ENCODE measurements around the gene RASA3. TPM values are rescaled to one million over a fixed set of nuclear protein-coding genes. Genes with fewer than 3 reads are reported as not detected.
A peak's percentile ranks its signal among the peaks of the same experiment; 100 is the strongest.
"Not testable (repeated sequence)": the region's sequence is repeated elsewhere in the genome, so short reads cannot be mapped to it uniquely, and the experiment has no call there.

Gene RASA3
- total RNA-seq, 1 donor = 36.1 TPM

- peak; percentile 75 for DNase-seq (ENCODE audit: low read depth)
- TF ChIP-seq CTCF (IDR thresholded peaks at IDR 0.05; ENCODE audit: insufficient read depth, low read length) = no peak
- peak overlapping the region; percentile 23 for H3K4me3 ChIP-seq (ENCODE audit: low read depth, low read length)
These were observed 54.5 kb downstream of the RASA3 start for GRCh38 chr13:114077933-114078325.

DNA sequence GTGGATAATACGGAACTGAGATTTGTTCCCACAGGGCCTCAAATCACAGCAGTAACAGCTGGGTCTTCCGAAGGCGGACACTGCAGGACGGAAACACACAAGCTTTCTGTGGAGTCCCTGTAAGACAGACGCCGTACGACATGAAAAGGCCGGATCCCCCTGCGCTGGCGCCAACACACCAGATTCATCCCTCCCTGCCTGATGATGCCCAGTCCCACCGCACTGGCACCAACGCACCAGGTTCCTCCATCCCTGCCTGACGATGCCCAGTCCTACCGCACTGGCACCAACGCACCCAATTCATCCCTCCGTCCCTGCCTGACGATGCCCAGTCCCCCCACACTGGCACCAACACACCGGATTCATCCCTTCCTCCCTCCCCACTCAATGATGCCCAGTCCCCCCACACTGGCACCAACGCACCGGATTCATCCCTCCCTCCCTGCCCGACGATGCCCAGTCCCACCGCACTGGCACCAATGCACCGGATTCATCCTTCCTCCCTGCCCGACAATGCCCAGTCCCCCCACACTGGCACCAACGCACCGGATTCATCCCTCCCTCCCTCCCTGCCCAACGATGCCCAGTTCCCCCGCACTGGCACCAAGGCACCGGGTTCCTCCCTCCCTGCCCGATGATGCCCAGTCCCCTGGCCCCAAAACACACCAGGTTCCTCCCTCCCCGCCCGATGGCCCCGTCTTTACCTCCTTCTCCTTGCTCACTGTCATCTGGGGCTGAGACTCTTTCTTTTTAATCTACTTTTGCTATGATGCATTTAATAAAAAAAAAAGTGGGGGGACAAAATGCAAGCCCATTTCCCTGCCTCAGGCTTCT, 55.1 kb downstream of the RASA3 start:
- no peak for DNase-seq (ENCODE audit: low read depth)
- no peak for TF ChIP-seq CTCF (IDR thresholded peaks at IDR 0.05; ENCODE audit: insufficient read depth, low read length)
- H3K4me3 ChIP-seq (ENCODE audit: low read depth, low read length) = no peak overlapping the region

DNA sequence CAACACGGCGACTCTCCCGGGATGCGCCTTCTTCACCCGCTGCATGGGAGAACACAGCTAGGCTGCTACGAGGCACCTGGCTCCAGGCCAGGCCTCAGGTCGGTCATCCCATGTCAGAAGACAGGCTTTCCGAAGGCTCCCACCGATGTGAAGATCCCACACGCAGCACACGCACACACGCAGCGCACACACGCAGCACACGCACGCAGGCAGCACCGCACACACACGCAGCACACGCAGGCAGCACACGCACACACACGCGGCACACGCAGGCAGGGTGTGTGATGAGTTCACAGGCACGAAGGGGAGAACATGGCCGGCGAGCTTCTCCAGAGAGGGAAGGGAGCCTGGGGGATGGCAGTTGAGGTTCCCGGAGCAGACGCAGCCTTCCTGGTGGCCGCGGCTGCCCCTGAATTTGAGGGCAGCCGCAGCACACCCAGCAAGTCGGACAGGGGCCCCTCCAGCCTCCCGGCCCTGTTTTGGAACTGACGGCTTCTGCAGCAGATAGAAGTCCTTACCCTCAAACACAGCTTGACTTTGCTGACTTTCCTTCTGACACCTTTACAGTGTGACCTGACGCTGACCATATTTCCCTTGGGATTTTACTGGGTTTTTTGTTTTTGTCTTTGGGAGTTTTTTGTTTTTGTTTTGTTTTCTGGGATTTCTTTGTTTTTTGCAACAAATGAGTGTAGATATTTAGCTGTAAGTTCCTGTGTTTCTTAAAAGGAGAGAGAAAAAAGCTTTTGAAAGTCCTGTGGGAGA, 55.9 kb downstream of the RASA3 start:
- DNase-seq (ENCODE audit: low read depth) = no peak
- TF ChIP-seq CTCF (IDR thresholded peaks at IDR 0.05; ENCODE audit: insufficient read depth, low read length) = no peak

GRCh38 chr13:114075811-114076210, 56.6 kb downstream of the RASA3 start:
- not testable (repeated sequence) for H3K4me3 ChIP-seq (ENCODE audit: low read depth, low read length); DNase-seq (ENCODE audit: low read depth)

More for the DNA sequence above, 55.9 kb downstream of the RASA3 start:
- H3K4me3 ChIP-seq (ENCODE audit: low read depth, low read length) = no peak overlapping the region

- DNase-seq (ENCODE audit: low read depth) = no peak
- no peak for TF ChIP-seq CTCF (IDR thresholded peaks at IDR 0.05; ENCODE audit: insufficient read depth, low read length)
- H3K4me3 ChIP-seq (ENCODE audit: low read depth, low read length) = no peak overlapping the region
These were observed 57.6 kb downstream of the RASA3 start for GRCh38 chr13:114074671-114075315.

DNA sequence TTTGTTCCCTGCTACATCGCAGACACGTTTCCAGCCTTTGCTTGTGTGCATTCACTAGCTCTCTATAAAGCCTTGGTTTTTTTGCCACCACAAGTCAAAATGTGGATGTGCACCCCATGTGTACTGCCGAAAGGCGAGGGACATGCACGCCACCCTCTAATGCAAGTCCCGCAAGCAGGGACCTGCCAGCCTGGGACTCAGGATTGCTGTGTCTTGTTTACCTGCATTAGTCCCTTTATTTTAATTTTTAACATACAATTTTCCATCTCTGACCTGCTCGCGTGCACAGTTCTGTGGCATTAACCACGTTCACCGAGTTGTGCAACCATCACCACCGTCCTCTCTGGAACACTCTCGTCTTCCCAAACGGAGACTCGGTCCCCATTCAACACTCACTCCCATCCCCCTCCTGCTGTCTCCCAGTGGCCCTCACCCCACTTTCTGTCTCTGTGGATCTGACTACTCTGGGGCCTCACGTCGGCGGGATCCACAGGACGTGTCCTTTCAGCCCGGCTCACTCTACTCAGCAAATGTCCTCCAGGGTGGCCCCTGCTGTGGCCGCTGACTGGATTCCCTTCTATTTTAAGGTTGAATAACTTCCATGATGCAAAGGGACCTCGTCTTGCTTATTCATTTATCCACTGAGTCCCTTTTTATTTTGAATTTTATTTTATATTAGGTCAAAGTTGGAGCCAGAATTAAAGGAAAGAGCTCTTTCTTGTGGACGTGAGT, 58.4 kb downstream of the RASA3 start:
- TF ChIP-seq CTCF (IDR thresholded peaks at IDR 0.05; ENCODE audit: insufficient read depth, low read length) = no peak
- no peak overlapping the region for H3K4me3 ChIP-seq (ENCODE audit: low read depth, low read length)
- DNase-seq (ENCODE audit: low read depth) = no peak

All from fibroblast of the aortic adventitia (primary cell).